Transverse colon (tissue), 3 donors: Measurements from ENCODE around the gene VPS9D1.

Experiments
- POLR2A ChIP-seq: fragments of 450-650 bp; IDR thresholded peaks from one replicate; pipeline ENCODE4 v1.6.1; 2016; ENCODE audit warnings: antibody characterized with exemption, mild to moderate bottlenecking, moderate library complexity
- TF ChIP-seq, protein P1 (sequence below), 5 experiments: fragments of 200-600 bp in 3 of 5; fragments of 450-650 bp in 2 of 5; sonication (generic) in 3 of 5; IDR thresholded peaks; 1 replicate in 2 of 5; 2 replicates in 3 of 5; pipeline ENCODE4 v1.5.1; 2016 to 2017; ENCODE audit warnings: antibody characterized with exemption in 5 of 5, inconsistent platforms in 3 of 5, mild to moderate bottlenecking in 2 of 5, moderate library complexity in 1 of 5

DNA sequence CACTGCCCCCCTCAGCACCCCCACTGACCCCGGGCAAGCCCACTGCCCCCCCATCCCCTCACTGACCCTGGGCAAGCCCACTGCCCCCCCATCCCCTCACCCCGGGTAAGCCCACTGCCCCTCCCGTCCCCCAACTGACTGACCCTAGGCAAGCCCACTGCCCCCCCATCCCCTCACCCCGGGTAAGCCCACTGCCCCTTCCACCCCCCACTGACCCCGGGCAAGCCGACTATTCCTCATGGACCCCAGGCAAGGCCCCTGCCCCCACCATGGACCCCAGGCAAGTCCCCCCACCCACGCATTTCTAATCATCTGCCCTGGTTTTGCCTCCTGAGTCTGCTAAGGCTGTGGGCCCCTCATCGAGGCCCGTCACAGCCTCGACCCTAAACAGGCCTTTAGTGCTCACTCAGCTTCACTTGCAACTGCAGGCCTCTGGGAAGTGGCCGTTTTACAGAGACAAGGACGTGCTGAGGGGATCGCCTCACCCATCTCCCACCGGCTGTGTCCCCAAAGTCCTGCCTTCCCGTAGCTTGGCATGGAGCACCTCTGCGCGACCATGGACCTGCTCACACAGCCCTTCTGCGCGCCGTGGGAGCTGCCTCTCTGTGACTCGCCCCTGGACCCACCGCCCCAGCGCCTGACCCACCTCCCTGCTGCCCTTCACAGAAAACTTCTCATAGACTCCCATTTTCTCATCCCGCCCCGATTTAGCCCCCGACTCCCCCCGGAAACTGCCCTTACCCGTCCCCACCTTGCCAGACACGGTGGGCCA lies 3.6 kb downstream of the VPS9D1 start:
- TF ChIP-seq, protein P1, sequence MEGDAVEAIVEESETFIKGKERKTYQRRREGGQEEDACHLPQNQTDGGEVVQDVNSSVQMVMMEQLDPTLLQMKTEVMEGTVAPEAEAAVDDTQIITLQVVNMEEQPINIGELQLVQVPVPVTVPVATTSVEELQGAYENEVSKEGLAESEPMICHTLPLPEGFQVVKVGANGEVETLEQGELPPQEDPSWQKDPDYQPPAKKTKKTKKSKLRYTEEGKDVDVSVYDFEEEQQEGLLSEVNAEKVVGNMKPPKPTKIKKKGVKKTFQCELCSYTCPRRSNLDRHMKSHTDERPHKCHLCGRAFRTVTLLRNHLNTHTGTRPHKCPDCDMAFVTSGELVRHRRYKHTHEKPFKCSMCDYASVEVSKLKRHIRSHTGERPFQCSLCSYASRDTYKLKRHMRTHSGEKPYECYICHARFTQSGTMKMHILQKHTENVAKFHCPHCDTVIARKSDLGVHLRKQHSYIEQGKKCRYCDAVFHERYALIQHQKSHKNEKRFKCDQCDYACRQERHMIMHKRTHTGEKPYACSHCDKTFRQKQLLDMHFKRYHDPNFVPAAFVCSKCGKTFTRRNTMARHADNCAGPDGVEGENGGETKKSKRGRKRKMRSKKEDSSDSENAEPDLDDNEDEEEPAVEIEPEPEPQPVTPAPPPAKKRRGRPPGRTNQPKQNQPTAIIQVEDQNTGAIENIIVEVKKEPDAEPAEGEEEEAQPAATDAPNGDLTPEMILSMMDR (IDR thresholded peaks at IDR 0.05) = no peak
- no peak for TF ChIP-seq POLR2A
